HG03571 (cell line): ENCODE results near the gene HERC2.
"Not testable (repeated sequence)": the region's sequence is repeated elsewhere in the genome, so short reads cannot be mapped to it uniquely, and the experiment has no call there.

Experiments
- ATAC-seq: cut with Tn5 transposase; IDR thresholded peaks from one replicate; pipeline ENCODE4 v1.9.1; 2021; ENCODE audit not compliant: unreplicated experiment

Gene HERC2

GRCh38 chr15:28286031-28286430, 35.9 kb downstream of the HERC2 start:
- ATAC-seq, result no peak

GRCh38 chr15:28281876-28282275, 40.1 kb downstream of the HERC2 start:
- no peak for ATAC-seq

- no peak for ATAC-seq
Observed at GRCh38 chr15:28274635-28275034, 47.3 kb downstream of the HERC2 start.

- ATAC-seq, result no peak
Observed at GRCh38 chr15:28273873-28274610, 47.9 kb downstream of the HERC2 start.

- no peak for ATAC-seq
Observed at GRCh38 chr15:28273468-28273867, 48.5 kb downstream of the HERC2 start.

GRCh38 chr15:28272587-28272986, 49.4 kb downstream of the HERC2 start:
- no peak for ATAC-seq

GRCh38 chr15:28271697-28272260, 50.2 kb downstream of the HERC2 start:
- ATAC-seq, result no peak

- ATAC-seq, result no peak
Observed at GRCh38 chr15:28269097-28269496, 52.9 kb downstream of the HERC2 start.

GRCh38 chr15:28267727-28268126, 54.3 kb downstream of the HERC2 start:
- no peak for ATAC-seq

GRCh38 chr15:28265334-28266019, 56.5 kb downstream of the HERC2 start:
- ATAC-seq, result no peak

GRCh38 chr15:28264166-28264565, 57.8 kb downstream of the HERC2 start:
- ATAC-seq, result no peak

GRCh38 chr15:28262438-28262837, 59.5 kb downstream of the HERC2 start:
- no peak for ATAC-seq

GRCh38 chr15:28260722-28261121, 61.3 kb downstream of the HERC2 start:
- no peak for ATAC-seq

GRCh38 chr15:28260317-28260716, 61.7 kb downstream of the HERC2 start:
- no peak for ATAC-seq

- ATAC-seq, result no peak
Observed at GRCh38 chr15:28255965-28256364, 66.0 kb downstream of the HERC2 start.

GRCh38 chr15:28252831-28253230, 69.1 kb downstream of the HERC2 start:
- ATAC-seq, result no peak

GRCh38 chr15:28246605-28247004, 75.4 kb downstream of the HERC2 start:
- no peak for ATAC-seq

- ATAC-seq, result no peak
Observed at GRCh38 chr15:28243901-28244300, 78.1 kb downstream of the HERC2 start.

GRCh38 chr15:28243399-28243798, 78.6 kb downstream of the HERC2 start:
- ATAC-seq, result no peak

- ATAC-seq, result not testable (repeated sequence)
Observed at GRCh38 chr15:28238296-28238695, 83.7 kb downstream of the HERC2 start.

GRCh38 chr15:28231743-28232142, 90.2 kb downstream of the HERC2 start:
- not testable (repeated sequence) for ATAC-seq

GRCh38 chr15:28231336-28231735, 90.6 kb downstream of the HERC2 start:
- not testable (repeated sequence) for ATAC-seq
